Liver (tissue), 9 donors: ENCODE results near the gene TNC. TPM values are rescaled to one million over a fixed set of nuclear protein-coding genes. Genes with fewer than 3 reads are reported as not detected.

Source experiments
- DNase-seq: peaks from one replicate; pipeline ENCODE4 v3.0.0-alpha.2; 2017; ENCODE audit warnings: low spot score
- H3K27ac ChIP-seq, 2 donors: one replicate each; pipeline ENCODE4 v1.7.0; 2013; ENCODE audit warnings: inconsistent platforms in 2 of 2, low read length in 2 of 2, control low read depth in 1 of 2, low read depth in 1 of 2, mild to moderate bottlenecking in 1 of 2
- H3K27me3 ChIP-seq, 4 donors: one replicate each; pipeline versions ENCODE4 v1.6.1 to v1.7.0; 2013; ENCODE audit warnings: low read length in 3 of 4, inconsistent platforms in 1 of 4, mild to moderate bottlenecking in 1 of 4, moderate library complexity in 1 of 4; ENCODE audit not compliant: control insufficient read depth in 4 of 4, insufficient read depth in 4 of 4
- H3K36me3 ChIP-seq, 4 donors: one replicate each; pipeline versions ENCODE4 v1.6.1 to v1.7.0; 2013; ENCODE audit warnings: low read length in 3 of 4, mild to moderate bottlenecking in 3 of 4, low read depth in 1 of 4, moderate library complexity in 1 of 4; ENCODE audit not compliant: control insufficient read depth in 4 of 4, insufficient read depth in 3 of 4
- H3K4me1 ChIP-seq, 4 donors: one replicate each; pipeline versions ENCODE4 v1.6.1 to v1.7.0; 2013; ENCODE audit warnings: low read length in 3 of 4, mild to moderate bottlenecking in 3 of 4, moderate library complexity in 1 of 4; ENCODE audit not compliant: control insufficient read depth in 4 of 4, insufficient read depth in 4 of 4
- H3K4me3 ChIP-seq, 3 donors: one replicate each; pipeline versions ENCODE4 v1.6.1 to v1.7.0; 2013; ENCODE audit warnings: low read length in 3 of 3, control low read depth in 1 of 3, low read depth in 1 of 3, mild to moderate bottlenecking in 1 of 3
- H3K9ac ChIP-seq, 2 donors: one replicate each; pipeline ENCODE4 v1.7.0; 2013; ENCODE audit warnings: low read length in 2 of 2, mild to moderate bottlenecking in 2 of 2, moderate library complexity in 2 of 2, control low read depth in 1 of 2, low read depth in 1 of 2
- H3K9me3 ChIP-seq, 4 donors: one replicate each; pipeline versions ENCODE4 v1.6.1 to v1.7.0; 2013; ENCODE audit warnings: low read length in 3 of 4; ENCODE audit not compliant: control insufficient read depth in 4 of 4
- ATF3 ChIP-seq: IDR thresholded peaks from 2 replicates; pipeline ENCODE4 v1.6.1; 2016; ENCODE audit warnings: antibody characterized with exemption
- CTCF ChIP-seq: fragments of 150-350 bp; IDR thresholded peaks from 2 replicates; pipeline ENCODE4 v1.5.1; 2017; ENCODE audit warnings: improper control_type of control experiment, low read depth, low read length; ENCODE audit not compliant: missing input control
- EGR1 ChIP-seq, 2 donors: IDR thresholded peaks; 2 replicates each; pipeline ENCODE4 v1.6.1; 2016 to 2018; ENCODE audit warnings: antibody characterized with exemption in 2 of 2, low read depth in 2 of 2
- FOXA1 ChIP-seq: IDR thresholded peaks from 2 replicates; pipeline ENCODE4 v1.6.1; 2016; ENCODE audit warnings: antibody characterized with exemption
- FOXA2 ChIP-seq: IDR thresholded peaks from 2 replicates; pipeline ENCODE4 v1.6.1; 2016; ENCODE audit warnings: antibody characterized with exemption
- GABPA ChIP-seq, 2 donors: IDR thresholded peaks in 1 of 2; conservative IDR thresholded peaks in 1 of 2; 2 replicates each; pipeline ENCODE4 v1.6.1; 2016; ENCODE audit warnings: antibody characterized with exemption in 2 of 2, mild to moderate bottlenecking in 1 of 2, moderate library complexity in 1 of 2
- HNF4A ChIP-seq, 2 donors: conservative IDR thresholded peaks; 2 replicates each; pipeline ENCODE4 v1.6.1; 2016; ENCODE audit warnings: antibody characterized with exemption in 2 of 2, mild to moderate bottlenecking in 2 of 2
- HNF4G ChIP-seq: IDR thresholded peaks from 2 replicates; pipeline ENCODE4 v1.6.1; 2016; ENCODE audit warnings: antibody characterized with exemption
- JUND ChIP-seq, 2 donors: IDR thresholded peaks; 2 replicates each; pipeline ENCODE4 v1.6.1; 2016; ENCODE audit warnings: antibody characterized with exemption in 2 of 2
- MAX ChIP-seq: IDR thresholded peaks from 2 replicates; pipeline ENCODE4 v1.6.1; 2016; ENCODE audit warnings: antibody characterized with exemption
- NR2F2 ChIP-seq: IDR thresholded peaks from 2 replicates; pipeline ENCODE4 v1.6.1; 2016; ENCODE audit warnings: antibody characterized with exemption
- RAD21 ChIP-seq, 2 donors: IDR thresholded peaks; 2 replicates each; pipeline ENCODE4 v1.6.1; 2016; ENCODE audit warnings: antibody characterized with exemption in 2 of 2, mild to moderate bottlenecking in 2 of 2
- REST ChIP-seq: IDR thresholded peaks from 2 replicates; pipeline ENCODE4 v1.6.1; 2016; ENCODE audit warnings: antibody characterized with exemption, mild to moderate bottlenecking
- RXRA ChIP-seq, 2 donors: IDR thresholded peaks; 2 replicates each; pipeline ENCODE4 v1.6.1; 2017 to 2018; ENCODE audit warnings: antibody characterized with exemption in 2 of 2, mild to moderate bottlenecking in 1 of 2
- SP1 ChIP-seq: IDR thresholded peaks from 2 replicates; pipeline ENCODE4 v1.6.1; 2018; ENCODE audit warnings: antibody characterized with exemption, mild to moderate bottlenecking
- TAF1 ChIP-seq: conservative IDR thresholded peaks from 2 replicates; pipeline ENCODE4 v1.6.1; 2016; ENCODE audit warnings: antibody characterized with exemption, mild to moderate bottlenecking
- YY1 ChIP-seq: IDR thresholded peaks from 2 replicates; pipeline ENCODE4 v1.6.1; 2016; ENCODE audit warnings: antibody characterized with exemption, mild to moderate bottlenecking
- ZBTB33 ChIP-seq: IDR thresholded peaks from 2 replicates; pipeline ENCODE4 v1.6.1; 2016; ENCODE audit warnings: antibody characterized with exemption
- WGBS: extraction: QIAGEN DNeasy Blood & Tissue Kit; methylation state at CpG from one replicate; pipeline ENCODE4 v1.1.7; 2013; 5-methylcytosine and 5-hydroxymethylcytosine counted together
- polyA plus RNA-seq, 2 donors: library from polyadenylated mRNA; stranded (reverse) in 1 of 2; unstranded in 1 of 2; fragments of 200-250 nt in 1 of 2; fragments of >200 nt in 1 of 2; fragmentation: Nextera tagmentation in 1 of 2; extraction: Ambion mirVana in 1 of 2; gene quantifications; one replicate each; pipeline versions ENCODE4 v1.2.1 to v1.2.3, GENCODE V29; 2013 to 2015
- total RNA-seq, 2 donors: library from RNA; depleted of rRNA; stranded (reverse); fragments of >200 nt; gene quantifications; one replicate each; pipeline ENCODE4 v1.2.3, GENCODE V29; 2014
- donor health status: healthy.
- donor health status: healthy.
- donor health status: healthy.
- donor health status: healthy.
- donor health status: healthy.

Gene TNC
- total and polyA plus RNA-seq, 4 donors = 0.19 to 6.3 (median 1.8) TPM

- Histone ChIP-seq H3K4me1 (no peaks in the 10 kb centered on the region), H3K27me3 (peaks cover 0 to 2% (median 0%) of the 10 kb centered on the region in 4 donors), H3K9ac (no peak overlapping the region), H3K27ac (no peak overlapping the region), H3K9me3 (no peaks in the 10 kb centered on the region), H3K4me3 (no peak overlapping the region), H3K36me3 (no peaks in the 10 kb centered on the region)
- 93% methylated on average over 9 of the region's 9 CpGs for WGBS
- TF ChIP-seq ATF3 (no peak), EGR1 (IDR thresholded peaks at IDR 0.05; ENCODE audit: low read depth in 2 of 2) (no peak), HNF4G (no peak), FOXA1 (no peak), MAX (no peak), NR2F2 (no peak), ZBTB33 (no peak), YY1 (no peak)
- DNase-seq = no peak
Observed at GRCh38 chr9:115090486-115090885, 27.5 kb downstream of the TNC start.

- Histone ChIP-seq H3K27ac (no peak overlapping the region), H3K36me3 (no peaks in the 10 kb centered on the region), H3K9ac (no peak overlapping the region), H3K27me3 (no peaks in the 10 kb centered on the region), H3K4me1 (no peaks in the 10 kb centered on the region), H3K4me3 (no peak overlapping the region), H3K9me3 (no peaks in the 10 kb centered on the region)
- 97% methylated on average over 1 of the region's 1 CpG for WGBS
- TF ChIP-seq JUND (IDR thresholded peaks at IDR 0.05) (no peak), RXRA (IDR thresholded peaks at IDR 0.05) (no peak), HNF4G (no peak), GABPA (IDR thresholded peaks at IDR 0.05 in 1 of 2, conservative IDR thresholded peaks at IDR 0.05 in 1 of 2) (no peak), RAD21 (IDR thresholded peaks at IDR 0.05) (no peak), CTCF (no peak), REST (no peak), YY1 (no peak), ATF3 (no peak), ZBTB33 (no peak), HNF4A (conservative IDR thresholded peaks at IDR 0.05) (no peak), NR2F2 (no peak), FOXA1 (no peak), MAX (no peak), FOXA2 (no peak), TAF1 (no peak), SP1 (no peak)
- no peak for DNase-seq
Observed at GRCh38 chr9:115088860-115089259, 29.1 kb downstream of the TNC start.
